ENCODE results near the gene HCN3. TPM values are rescaled to one million over a fixed set of nuclear protein-coding genes. Genes with fewer than 3 reads are reported as not detected.
"Not testable (repeated sequence)": the region's sequence is repeated elsewhere in the genome, so short reads cannot be mapped to it uniquely, and the experiment has no call there.

The HCN3 gene
- total RNA-seq (2014; rRNA removed; shearing (Covaris generic)) = 1.4 and 1.6 TPM in 2 replicates
- polyA plus RNA-seq (2014; cell fraction: nucleus; rRNA removed) = 14.3 and 18.5 TPM in 2 replicates

- DNase-seq (ENCODE audit: extremely low read depth, low read depth) = peak; percentile 98
These were observed at the start of gene HCN3 for GRCh38 chr1:155277070-155277901. TSS of gene HCN3 (plus strand) at chr1:155277463. CDS start at chr1:155277591, 128 bp downstream.

- DNase-seq (ENCODE audit: extremely low read depth, low read depth) = no peak
These were observed 49.2 kb upstream of the HCN3 start for GRCh38 chr1:155228096-155228427.

- not testable (repeated sequence) for DNase-seq (ENCODE audit: extremely low read depth, low read depth)
These were observed 46.0 kb upstream of the HCN3 start for GRCh38 chr1:155231302-155231701.

- not testable (repeated sequence) for DNase-seq (ENCODE audit: extremely low read depth, low read depth)
These were observed 45.0 kb upstream of the HCN3 start for GRCh38 chr1:155232001-155232978.

GRCh38 chr1:155233502-155233901, 43.8 kb upstream of the HCN3 start:
- DNase-seq (ENCODE audit: extremely low read depth, low read depth) = not testable (repeated sequence)

GRCh38 chr1:155235375-155235774, 41.9 kb upstream of the HCN3 start:
- not testable (repeated sequence) for DNase-seq (ENCODE audit: extremely low read depth, low read depth)

GRCh38 chr1:155236451-155236850, 40.8 kb upstream of the HCN3 start:
- DNase-seq (ENCODE audit: extremely low read depth, low read depth) = no peak

GRCh38 chr1:155241069-155241679, 36.1 kb upstream of the HCN3 start:
- DNase-seq (ENCODE audit: extremely low read depth, low read depth) = peak; percentile 90

- no peak for DNase-seq (ENCODE audit: extremely low read depth, low read depth)
These were observed 35.4 kb upstream of the HCN3 start for GRCh38 chr1:155241841-155242264.

- no peak for DNase-seq (ENCODE audit: extremely low read depth, low read depth)
These were observed 34.4 kb upstream of the HCN3 start for GRCh38 chr1:155242805-155243358.

GRCh38 chr1:155244368-155245162, 32.7 kb upstream of the HCN3 start:
- DNase-seq (ENCODE audit: extremely low read depth, low read depth) = peak; percentile 100

GRCh38 chr1:155245163-155245524, 32.1 kb upstream of the HCN3 start:
- DNase-seq (ENCODE audit: extremely low read depth, low read depth) = no peak

GRCh38 chr1:155246796-155247195, 30.5 kb upstream of the HCN3 start:
- DNase-seq (ENCODE audit: extremely low read depth, low read depth) = not testable (repeated sequence)

- DNase-seq (ENCODE audit: extremely low read depth, low read depth) = no peak
These were observed 29.4 kb upstream of the HCN3 start for GRCh38 chr1:155247667-155248553.

GRCh38 chr1:155250246-155250632, 27.0 kb upstream of the HCN3 start:
- no peak for DNase-seq (ENCODE audit: extremely low read depth, low read depth)

- DNase-seq (ENCODE audit: extremely low read depth, low read depth) = peak; percentile 93
These were observed 26.4 kb upstream of the HCN3 start for GRCh38 chr1:155250633-155251449.

GRCh38 chr1:155251566-155251965, 25.7 kb upstream of the HCN3 start:
- DNase-seq (ENCODE audit: extremely low read depth, low read depth) = no peak

- DNase-seq (ENCODE audit: extremely low read depth, low read depth) = no peak
These were observed 24.1 kb upstream of the HCN3 start for GRCh38 chr1:155253208-155253607.

Measured in NCI-H460 (cell line).